Tibial artery (tissue), 4 donors: ENCODE results near the gene ADSS1.

ENCODE experiments used
- DNase-seq, 2 donors: peaks; one replicate each; pipeline ENCODE4 v3.0.0-alpha.2; 2019
- H3K27ac ChIP-seq, 2 donors: fragments of 200-600 bp; sonication (generic) in 1 of 2; 1 replicate in 1 of 2; 2 replicates in 1 of 2; pipeline ENCODE4 v1.5.1; 2018 to 2019; ENCODE audit warnings: mild to moderate bottlenecking in 1 of 2
- H3K27me3 ChIP-seq, 2 donors: fragments of 200-600 bp; sonication (generic) in 1 of 2; one replicate each; pipeline versions ENCODE4 v1.5.1 to v1.6.0; 2016 to 2019
- H3K36me3 ChIP-seq, 3 donors: fragments of 200-600 bp; sonication (generic) in 2 of 3; one replicate each; pipeline ENCODE4 v1.5.1; 2016 to 2019; ENCODE audit warnings: mild to moderate bottlenecking in 2 of 3
- H3K4me1 ChIP-seq, 4 donors: fragments of 200-600 bp; sonication (generic) in 2 of 4; 1 replicate in 3 of 4; 2 replicates in 1 of 4; pipeline ENCODE4 v1.5.1; 2016 to 2019
- H3K4me3 ChIP-seq, 2 donors: fragments of 200-600 bp; sonication (generic) in 1 of 2; 1 replicate in 1 of 2; 2 replicates in 1 of 2; pipeline ENCODE4 v1.5.1; 2018 to 2019; ENCODE audit warnings: mild to moderate bottlenecking in 2 of 2
- H3K9me3 ChIP-seq, 3 donors: fragments of 200-600 bp; sonication (generic) in 1 of 3; one replicate each; pipeline ENCODE4 v1.5.1; 2016 to 2019
- intact Hi-C: fragments of 100-400 bp; cut with DNase I; formaldehyde crosslinking; loops from one replicate; pipeline ENCODE4 v1.15.0; 2023; ENCODE audit warnings: low total_unique reads
- TF ChIP-seq, protein P1 (sequence below), 2 experiments: fragments of 200-600 bp in 1 of 2; fragments of 450-650 bp in 1 of 2; IDR thresholded peaks; one replicate each; pipeline ENCODE4 v1.5.1; 2017 to 2019; ENCODE audit warnings: antibody characterized with exemption in 2 of 2, mild to moderate bottlenecking in 1 of 2, moderate library complexity in 1 of 2

Gene ADSS1

DNA sequence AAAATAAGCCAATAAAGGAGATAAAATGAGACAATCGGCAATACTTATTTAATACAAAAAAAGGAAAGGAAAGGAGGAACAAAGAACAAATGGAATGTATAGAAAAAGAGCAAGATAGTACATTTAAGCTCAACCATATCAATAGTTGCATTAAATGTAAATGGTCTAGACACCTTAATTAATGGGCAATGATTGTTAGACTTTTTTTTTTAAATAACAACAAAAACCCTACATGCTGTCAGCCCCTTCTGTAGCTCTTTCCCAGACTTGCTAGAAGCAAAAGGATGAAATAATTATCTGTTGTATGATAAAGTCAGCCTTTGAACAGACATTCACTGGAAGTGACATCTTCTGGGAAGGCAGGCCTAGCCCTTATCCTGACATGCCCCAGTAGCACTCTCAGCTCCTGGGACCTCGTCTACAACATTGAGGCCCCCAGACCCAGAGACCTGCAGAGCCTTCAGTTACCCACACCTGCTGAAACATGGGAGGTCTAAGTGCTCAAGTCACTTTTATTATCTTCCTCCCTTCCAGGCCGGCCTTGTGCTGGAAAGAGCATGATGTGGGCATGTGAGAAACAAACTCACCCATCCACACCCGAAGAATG, 42.3 kb downstream of the ADSS1 start:
- no peak for DNase-seq
- intact Hi-C loops, result no loop called here
- H3K4me3 ChIP-seq, result no peak overlapping the region
- TF ChIP-seq, protein P1, sequence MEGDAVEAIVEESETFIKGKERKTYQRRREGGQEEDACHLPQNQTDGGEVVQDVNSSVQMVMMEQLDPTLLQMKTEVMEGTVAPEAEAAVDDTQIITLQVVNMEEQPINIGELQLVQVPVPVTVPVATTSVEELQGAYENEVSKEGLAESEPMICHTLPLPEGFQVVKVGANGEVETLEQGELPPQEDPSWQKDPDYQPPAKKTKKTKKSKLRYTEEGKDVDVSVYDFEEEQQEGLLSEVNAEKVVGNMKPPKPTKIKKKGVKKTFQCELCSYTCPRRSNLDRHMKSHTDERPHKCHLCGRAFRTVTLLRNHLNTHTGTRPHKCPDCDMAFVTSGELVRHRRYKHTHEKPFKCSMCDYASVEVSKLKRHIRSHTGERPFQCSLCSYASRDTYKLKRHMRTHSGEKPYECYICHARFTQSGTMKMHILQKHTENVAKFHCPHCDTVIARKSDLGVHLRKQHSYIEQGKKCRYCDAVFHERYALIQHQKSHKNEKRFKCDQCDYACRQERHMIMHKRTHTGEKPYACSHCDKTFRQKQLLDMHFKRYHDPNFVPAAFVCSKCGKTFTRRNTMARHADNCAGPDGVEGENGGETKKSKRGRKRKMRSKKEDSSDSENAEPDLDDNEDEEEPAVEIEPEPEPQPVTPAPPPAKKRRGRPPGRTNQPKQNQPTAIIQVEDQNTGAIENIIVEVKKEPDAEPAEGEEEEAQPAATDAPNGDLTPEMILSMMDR (IDR thresholded peaks at IDR 0.05), result no peak
- no peak overlapping the region for H3K27ac ChIP-seq
- peaks cover 0 to 12% (median 7%) of the 10 kb centered on the region in 4 donors for H3K4me1 ChIP-seq
- no peaks in the 10 kb centered on the region for H3K27me3 ChIP-seq
- peaks cover 13 to 32% (median 21%) of the 10 kb centered on the region in 3 donors for H3K36me3 ChIP-seq
- peaks cover 0 to 5% (median 4%) of the 10 kb centered on the region in 3 donors for H3K9me3 ChIP-seq

DNA sequence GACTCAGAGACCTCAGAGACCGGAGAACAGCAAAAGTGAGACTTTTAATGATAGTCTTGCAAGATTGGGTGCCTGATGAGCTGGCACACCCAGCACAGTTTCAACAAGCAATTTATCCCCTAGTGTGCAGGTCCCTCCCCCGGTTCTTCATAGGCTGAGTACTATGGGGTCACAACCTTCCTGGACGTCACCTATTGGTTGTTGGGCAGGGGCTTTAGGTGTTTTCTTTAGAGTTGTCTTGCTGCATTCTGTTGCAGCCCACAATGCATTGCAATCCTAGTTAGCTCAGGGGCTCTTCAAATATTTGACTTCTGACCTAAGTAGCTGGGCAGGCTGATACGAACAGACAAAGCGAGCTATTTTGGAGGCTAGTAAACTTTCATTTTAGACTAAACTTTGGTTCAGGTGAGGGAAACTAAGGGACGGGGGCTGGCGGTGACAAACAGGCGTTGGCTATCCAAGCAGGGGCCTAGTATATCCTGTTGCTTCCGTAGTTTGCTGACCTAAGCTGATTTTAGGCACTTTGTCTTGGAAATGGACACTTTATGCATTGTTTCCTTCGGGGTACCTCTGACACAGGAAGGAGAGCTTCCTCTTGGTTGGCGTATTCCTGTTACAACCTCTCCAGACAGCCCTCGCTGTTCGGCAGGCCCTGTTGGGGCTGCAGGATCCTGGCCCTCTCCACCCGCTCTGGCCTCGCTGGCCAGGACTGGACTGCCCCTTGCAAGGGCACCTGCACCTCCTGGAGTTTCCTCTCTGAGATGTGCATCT, 43.0 kb downstream of the ADSS1 start:
- no peak for DNase-seq
- intact Hi-C loops, result no loop called here
- TF ChIP-seq, protein P1 (IDR thresholded peaks at IDR 0.05), result no peak
- peaks cover 0 to 12% (median 7%) of the 10 kb centered on the region in 4 donors for H3K4me1 ChIP-seq
- H3K27ac ChIP-seq, result no peak overlapping the region
- no peak overlapping the region for H3K4me3 ChIP-seq
- peaks cover 20 to 32% (median 22%) of the 10 kb centered on the region in 3 donors for H3K36me3 ChIP-seq
- no peaks in the 10 kb centered on the region for H3K27me3 ChIP-seq
- peaks cover 0 to 6% (median 5%) of the 10 kb centered on the region in 3 donors for H3K9me3 ChIP-seq

DNA sequence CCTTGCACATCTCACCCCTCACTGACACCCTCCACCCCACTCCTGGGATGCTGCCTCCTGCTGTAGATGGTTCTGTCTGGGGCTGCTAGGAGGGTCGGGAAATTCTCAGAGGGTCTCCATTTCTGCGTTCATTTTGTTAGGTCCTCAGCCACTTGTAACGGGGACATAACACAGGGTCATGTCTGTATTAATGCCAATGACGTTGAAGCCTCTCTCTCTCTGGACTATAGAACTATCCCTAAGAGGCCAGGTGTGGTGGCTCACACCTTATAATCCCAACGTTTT, 43.5 kb downstream of the ADSS1 start:
- no peak for DNase-seq
- H3K27me3 ChIP-seq, result no peaks in the 10 kb centered on the region
- H3K4me3 ChIP-seq, result no peak overlapping the region
- H3K27ac ChIP-seq, result no peak overlapping the region
- H3K9me3 ChIP-seq, result peaks cover 0 to 6% (median 5%) of the 10 kb centered on the region in 3 donors
- peaks cover 25 to 33% (median 27%) of the 10 kb centered on the region in 3 donors for H3K36me3 ChIP-seq
- H3K4me1 ChIP-seq, result peaks cover 0 to 12% (median 7%) of the 10 kb centered on the region in 4 donors
- intact Hi-C loops, result no loop called here
- TF ChIP-seq, protein P1 (IDR thresholded peaks at IDR 0.05), result no peak

DNA sequence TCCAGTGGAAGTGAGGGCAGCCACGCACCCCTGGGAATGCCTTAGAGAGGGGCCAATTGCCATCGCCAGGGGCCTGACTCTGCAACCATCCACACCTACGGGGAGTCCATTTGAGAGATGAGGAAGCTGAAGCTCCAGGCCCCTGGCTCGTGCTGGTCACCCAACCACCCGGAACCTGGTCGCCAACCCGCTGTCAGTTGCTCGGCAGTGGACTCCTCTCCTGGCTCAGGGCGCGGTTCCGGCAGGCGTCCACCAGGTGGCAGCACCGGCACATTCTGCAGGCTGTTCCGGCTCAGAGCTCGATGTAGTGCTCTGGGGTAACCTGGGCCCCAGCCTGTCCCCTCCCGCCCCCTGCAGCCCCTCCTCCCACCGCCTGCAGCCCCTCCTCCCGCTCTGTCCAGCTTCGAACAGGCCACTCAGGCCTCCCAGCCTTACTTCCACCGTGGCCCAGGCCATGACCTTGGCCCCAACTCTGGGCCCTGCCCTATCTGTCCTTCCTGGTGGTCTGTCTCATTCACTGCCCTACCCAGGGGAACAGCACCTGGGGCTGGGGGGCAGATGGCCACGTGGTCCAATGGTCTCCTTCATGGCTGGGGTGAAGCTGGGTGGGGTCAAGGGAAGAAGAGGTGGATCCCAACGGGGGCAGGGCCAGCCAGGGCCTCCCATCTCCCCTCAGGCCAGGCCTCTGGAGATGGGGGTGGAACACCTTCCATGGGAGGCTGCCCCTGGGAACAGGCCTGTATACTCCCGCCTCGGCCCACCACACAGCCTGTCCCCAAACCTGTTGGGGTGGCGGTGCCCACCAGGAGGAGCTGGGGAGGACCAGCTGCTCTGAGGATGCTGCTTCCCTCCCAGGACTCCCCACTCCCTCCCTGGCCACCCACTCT, 44.7 kb downstream of the ADSS1 start:
- Histone ChIP-seq H3K4me1 (peaks cover 0 to 12% (median 7%) of the 10 kb centered on the region in 4 donors), H3K27ac (peak overlapping the region; percentile 36 to 44), H3K4me3 (no peak overlapping the region), H3K9me3 (peaks cover 0 to 6% (median 5%) of the 10 kb centered on the region in 3 donors), H3K27me3 (no peaks in the 10 kb centered on the region), H3K36me3 (peaks cover 30 to 42% (median 38%) of the 10 kb centered on the region in 3 donors)
- intact Hi-C loops, result loop anchor here (2.0 kb wide), 1 partner anchor 54 kb away; no protein-coding TSS in a partner anchor
- TF ChIP-seq, protein P1 (IDR thresholded peaks at IDR 0.05), result peak; percentile 82 to 95
- peak; percentile 87 to 94 for DNase-seq

DNA sequence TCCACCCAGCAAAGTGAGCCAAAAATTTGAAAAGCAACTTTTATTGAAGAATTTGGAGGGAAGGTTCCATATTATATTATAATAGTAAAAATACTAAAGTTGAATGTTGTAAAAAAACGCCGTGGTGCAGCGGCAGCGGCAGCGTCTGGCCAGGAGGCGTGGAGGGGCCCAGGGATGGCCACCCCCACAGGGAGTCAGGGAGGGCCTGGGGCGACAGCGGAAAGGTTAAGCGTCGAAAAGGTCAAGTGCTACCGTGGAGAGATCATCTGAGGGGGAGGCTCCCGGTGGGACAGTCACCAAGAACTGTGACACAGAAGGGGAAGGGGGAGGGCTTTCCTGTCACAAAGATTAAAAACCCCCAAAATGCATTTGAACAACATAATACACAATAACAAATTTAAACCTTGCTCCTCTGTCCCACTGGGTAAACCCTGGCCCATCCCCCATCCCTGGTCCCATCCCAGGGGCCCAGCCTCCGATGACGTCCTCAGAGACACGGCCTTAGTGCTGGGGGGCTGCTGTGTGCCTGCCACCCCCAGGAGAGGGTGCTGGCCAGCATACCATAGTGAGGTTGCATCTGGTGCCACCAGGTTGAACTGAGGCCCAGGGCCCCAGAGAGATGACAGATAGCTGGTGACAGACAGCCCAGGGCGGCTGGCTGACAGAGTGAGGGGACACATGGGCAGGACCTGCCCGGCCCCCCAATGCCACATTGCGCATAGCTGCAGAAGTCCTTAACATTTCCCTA, 45.5 kb downstream of the ADSS1 start:
- no peak for DNase-seq
- intact Hi-C loops, result loop anchor here (2.0 kb wide), 1 partner anchor 53 kb away; no protein-coding TSS in a partner anchor
- TF ChIP-seq, protein P1 (IDR thresholded peaks at IDR 0.05), result no peak

More for the DNA sequence above, 45.5 kb downstream of the ADSS1 start:
- Histone ChIP-seq H3K36me3 (peaks cover 30 to 50% (median 42%) of the 10 kb centered on the region in 3 donors), H3K4me1 (peaks cover 0 to 13% (median 7%) of the 10 kb centered on the region in 4 donors), H3K27ac (peak overlapping the region in 1 of 2 donors; percentile 36), H3K27me3 (no peaks in the 10 kb centered on the region), H3K4me3 (no peak overlapping the region), H3K9me3 (peaks cover 0 to 6% (median 5%) of the 10 kb centered on the region in 3 donors)
